Neural cell (in vitro differentiated cells): ENCODE measurements around the gene PKP3.

ENCODE experiments used
- CTCF ChIP-seq: fragments of 450-650 bp; IDR thresholded peaks from 2 replicates; pipeline ENCODE4 v1.5.1; 2014; ENCODE audit warnings: antibody characterized with exemption, mild to moderate bottlenecking, moderate library complexity; ENCODE audit not compliant: poor library complexity, severe bottlenecking
- MXI1 ChIP-seq: fragments of 450-650 bp; conservative IDR thresholded peaks from 2 replicates; pipeline ENCODE4 v1.6.1; 2014; ENCODE audit warnings: antibody characterized with exemption, mild to moderate bottlenecking; ENCODE audit not compliant: poor library complexity, severe bottlenecking
- RAD21 ChIP-seq: fragments of 450-650 bp; conservative IDR thresholded peaks from 2 replicates; pipeline ENCODE4 v1.6.1; 2014; ENCODE audit warnings: antibody characterized with exemption, mild to moderate bottlenecking, moderate library complexity

- TF ChIP-seq MXI1 (no peak), RAD21 (no peak), CTCF (no peak)
These were observed 9.2 kb downstream of the PKP3 start for GRCh38 chr11:403021-403760.
